ENCODE measurements around the gene SBNO2.

The SBNO2 gene

GRCh38 chr19:1085053-1085658 is 88.9 kb downstream of the SBNO2 start:
- DNase-seq: no peak

GRCh38 chr19:1084024-1084868 is 89.8 kb downstream of the SBNO2 start:
- DNase-seq: no peak

- no peak for DNase-seq
Measured at GRCh38 chr19:1082928-1083816, 90.9 kb downstream of the SBNO2 start.

- DNase-seq: peak; percentile 86
Measured at GRCh38 chr19:1082165-1082927, 91.7 kb downstream of the SBNO2 start.

- no peak for DNase-seq
Measured at GRCh38 chr19:1081301-1082164, 92.5 kb downstream of the SBNO2 start.

- no peak for DNase-seq
Measured at GRCh38 chr19:1080360-1081161, 93.5 kb downstream of the SBNO2 start.

GRCh38 chr19:1079566-1080111 is 94.4 kb downstream of the SBNO2 start:
- peak; percentile 91 for DNase-seq

GRCh38 chr19:1076951-1077350 is 97.1 kb downstream of the SBNO2 start:
- peak; percentile 96 for DNase-seq

GRCh38 chr19:1076046-1076386 is 98.1 kb downstream of the SBNO2 start:
- no peak for DNase-seq

- DNase-seq: peak; percentile 91
Measured at GRCh38 chr19:1074544-1075283, 99.4 kb downstream of the SBNO2 start.

- no peak for DNase-seq
Measured at GRCh38 chr19:1073956-1074517, 100.0 kb downstream of the SBNO2 start.

- DNase-seq: no peak
Measured at GRCh38 chr19:1073063-1073955, 100.8 kb downstream of the SBNO2 start.

- no peak for DNase-seq
Measured at GRCh38 chr19:1072371-1073015, 101.6 kb downstream of the SBNO2 start.

GRCh38 chr19:1070931-1071791 is 102.9 kb downstream of the SBNO2 start:
- no peak for DNase-seq

- DNase-seq: no peak
Measured at GRCh38 chr19:1070576-1070930, 103.5 kb downstream of the SBNO2 start.

- DNase-seq: peak; percentile 91
Measured at GRCh38 chr19:1069009-1069779, 104.9 kb downstream of the SBNO2 start.

All from activated CD4-positive, alpha-beta T cell treated with anti-CD3 and anti-CD28 coated beads, Interleukin-2, Interleukin-6, amounts not matched to agents 100 ng/mL and 50 ng/mL, durations not matched to agents 16 hours and 8 hours (primary cell).